ENCODE data around the gene SORCS1.

DNA sequence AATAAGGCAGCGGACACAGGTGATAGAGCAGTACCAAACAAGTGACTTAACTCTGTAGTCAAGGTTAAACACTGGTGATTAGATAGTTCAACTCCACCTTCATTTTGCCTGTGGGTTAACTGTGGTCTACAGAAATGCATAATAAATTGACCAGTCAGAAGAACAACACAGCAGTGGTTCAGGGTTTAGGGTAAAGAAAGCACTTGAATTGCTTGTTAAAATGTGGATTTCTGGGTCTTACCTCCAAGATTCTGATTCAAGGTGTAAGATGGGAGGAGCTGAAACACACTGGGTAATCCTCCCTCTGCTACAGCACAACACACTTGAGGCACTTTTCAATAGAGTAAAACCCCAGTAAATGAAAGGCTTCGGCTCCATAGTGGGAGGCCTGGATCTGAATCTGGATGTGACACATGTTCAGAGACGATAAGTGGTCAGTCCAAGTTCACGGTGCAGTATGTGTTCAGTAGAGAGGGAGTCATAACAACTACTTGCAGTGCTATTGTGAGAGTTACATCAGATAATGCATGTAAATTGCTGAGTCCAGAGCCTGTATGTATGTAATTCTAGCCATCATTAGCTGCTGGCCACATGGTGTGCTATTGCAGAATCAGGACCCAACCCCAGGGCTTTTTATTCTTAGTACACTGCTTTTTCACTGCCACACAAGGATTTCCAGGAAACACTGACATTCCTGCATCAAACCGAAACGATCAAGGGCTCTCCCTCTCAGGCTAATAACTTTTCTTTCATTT lies 141.7 kb downstream of the SORCS1 start:
- TF ChIP-seq CTCF (IDR thresholded peaks at IDR 0.05; ENCODE audit: low read length) (no peak), EZH2 (IDR thresholded peaks at IDR 0.05; ENCODE audit: borderline replicate concordance, low read length) (no peak)
